ENCODE measurements around the gene ST3GAL3.

DNA sequence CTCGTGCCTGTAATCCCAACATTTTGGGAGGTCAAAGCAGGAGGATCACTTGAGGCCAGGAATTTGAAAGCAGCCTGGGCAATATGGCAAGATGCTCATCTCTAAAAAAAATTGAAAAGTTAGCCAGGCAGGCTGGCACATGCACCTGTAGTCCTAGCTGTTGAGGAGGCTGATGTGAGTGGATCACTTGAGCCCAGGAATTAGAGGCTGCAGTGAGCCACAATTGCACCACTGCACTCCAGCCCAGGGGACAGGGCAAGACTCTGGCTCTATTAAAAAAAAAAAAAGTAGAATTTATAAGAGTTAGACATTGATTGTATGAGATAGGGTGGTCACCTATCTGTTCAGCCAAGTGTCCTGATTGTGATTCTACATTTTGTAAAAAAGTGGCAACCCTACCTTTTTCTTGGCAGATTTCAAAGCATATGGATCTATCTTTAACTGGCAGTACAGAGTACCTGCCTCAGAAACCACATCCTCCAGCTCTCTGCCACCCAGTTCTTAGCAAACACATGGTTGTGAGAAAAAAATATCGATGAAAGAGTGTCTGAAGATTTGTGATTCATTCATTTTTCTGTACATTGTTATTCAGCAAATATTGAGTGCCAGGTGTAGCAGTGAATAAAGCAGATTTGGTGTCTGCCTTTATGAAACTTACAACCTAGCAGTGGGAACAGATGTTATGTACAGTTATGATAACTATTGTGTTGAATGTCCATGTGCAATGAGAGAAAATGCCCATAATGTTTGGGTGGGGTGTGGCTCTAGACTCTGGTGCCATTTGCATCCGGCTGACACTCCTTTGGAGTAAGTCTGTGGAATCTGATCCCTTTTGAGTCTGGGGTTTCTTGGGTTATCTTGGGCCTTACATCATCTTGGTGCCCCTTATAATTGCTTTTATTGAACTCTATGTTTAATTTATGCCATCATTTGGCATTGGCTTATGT is 82.5 kb downstream of the ST3GAL3 start:
- TF ChIP-seq EZH2 (IDR thresholded peaks at IDR 0.05; ENCODE audit: low read length): no peak
- no peak for TF ChIP-seq CTCF (optimal IDR thresholded peaks at IDR 0.05 in 1 of 3, IDR thresholded peaks at IDR 0.05 in 1 of 3, conservative IDR thresholded peaks at IDR 0.05 in 1 of 3; ENCODE audit: extremely low read depth in 1 of 3, insufficient read depth in 2 of 3, low read length in 3 of 3)

Data from keratinocyte (primary cell).